HG03039 (cell line): ENCODE data around the gene VEGFA.

Experiments used
- ATAC-seq: cut with Tn5 transposase; IDR thresholded peaks from one replicate; pipeline ENCODE4 v1.9.1; 2021; ENCODE audit warnings: mild to moderate bottlenecking, moderate library complexity; ENCODE audit not compliant: unreplicated experiment

The VEGFA gene

DNA sequence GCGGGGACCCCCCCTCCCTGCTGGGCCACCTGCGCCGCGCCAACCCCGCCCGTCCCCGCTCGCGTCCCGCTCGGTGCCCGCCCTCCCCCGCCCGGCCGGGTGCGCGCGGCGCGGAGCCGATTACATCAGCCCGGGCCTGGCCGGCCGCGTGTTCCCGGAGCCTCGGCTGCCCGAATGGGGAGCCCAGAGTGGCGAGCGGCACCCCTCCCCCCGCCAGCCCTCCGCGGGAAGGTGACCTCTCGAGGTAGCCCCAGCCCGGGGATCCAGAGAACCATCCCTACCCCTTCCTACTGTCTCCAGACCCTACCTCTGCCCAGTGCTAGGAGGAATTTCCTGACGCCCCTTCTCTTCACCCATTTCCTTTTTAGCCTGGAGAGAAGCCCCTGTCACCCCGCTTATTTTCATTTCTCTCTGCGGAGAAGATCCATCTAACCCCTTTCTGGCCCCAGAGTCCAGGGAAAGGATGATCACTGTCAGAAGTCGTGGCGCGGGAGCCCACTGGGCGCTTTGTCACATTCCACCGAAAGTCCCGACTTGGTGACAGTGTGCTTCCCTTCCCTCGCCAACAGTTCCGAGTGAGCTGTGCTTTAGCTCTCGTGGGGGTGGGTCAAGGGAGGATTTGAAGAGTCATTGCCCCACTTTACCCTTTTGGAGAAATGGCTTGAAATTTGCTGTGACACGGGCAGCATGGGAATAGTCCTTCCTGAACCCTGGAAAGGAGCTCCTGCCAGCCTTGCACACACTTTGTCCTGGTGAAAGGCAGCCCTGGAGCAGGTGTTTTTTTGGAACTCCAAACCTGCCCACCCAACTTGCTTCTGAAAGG is 2.1 kb downstream of the VEGFA start:
- ATAC-seq: no peak

DNA sequence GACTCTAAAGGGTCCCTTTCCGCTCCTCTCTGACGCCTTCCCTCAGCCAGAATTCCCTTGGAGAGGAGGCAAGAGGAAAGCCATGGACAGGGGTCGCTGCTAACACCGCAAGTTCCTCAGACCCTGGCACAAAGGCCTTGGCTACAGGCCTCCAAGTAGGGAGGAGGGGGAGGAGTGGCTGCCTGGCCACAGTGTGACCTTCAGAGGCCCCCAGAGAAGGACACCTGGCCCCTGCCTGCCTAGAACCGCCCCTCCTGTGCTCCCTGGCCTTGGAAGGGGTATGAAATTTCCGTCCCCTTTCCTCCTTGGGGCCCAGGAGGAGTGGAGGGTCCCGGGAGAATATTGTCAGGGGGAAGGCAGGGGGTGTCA is 2.7 kb downstream of the VEGFA start:
- no peak for ATAC-seq

GRCh38 chr6:43773050-43773979 is 3.3 kb downstream of the VEGFA start:
- no peak for ATAC-seq

DNA sequence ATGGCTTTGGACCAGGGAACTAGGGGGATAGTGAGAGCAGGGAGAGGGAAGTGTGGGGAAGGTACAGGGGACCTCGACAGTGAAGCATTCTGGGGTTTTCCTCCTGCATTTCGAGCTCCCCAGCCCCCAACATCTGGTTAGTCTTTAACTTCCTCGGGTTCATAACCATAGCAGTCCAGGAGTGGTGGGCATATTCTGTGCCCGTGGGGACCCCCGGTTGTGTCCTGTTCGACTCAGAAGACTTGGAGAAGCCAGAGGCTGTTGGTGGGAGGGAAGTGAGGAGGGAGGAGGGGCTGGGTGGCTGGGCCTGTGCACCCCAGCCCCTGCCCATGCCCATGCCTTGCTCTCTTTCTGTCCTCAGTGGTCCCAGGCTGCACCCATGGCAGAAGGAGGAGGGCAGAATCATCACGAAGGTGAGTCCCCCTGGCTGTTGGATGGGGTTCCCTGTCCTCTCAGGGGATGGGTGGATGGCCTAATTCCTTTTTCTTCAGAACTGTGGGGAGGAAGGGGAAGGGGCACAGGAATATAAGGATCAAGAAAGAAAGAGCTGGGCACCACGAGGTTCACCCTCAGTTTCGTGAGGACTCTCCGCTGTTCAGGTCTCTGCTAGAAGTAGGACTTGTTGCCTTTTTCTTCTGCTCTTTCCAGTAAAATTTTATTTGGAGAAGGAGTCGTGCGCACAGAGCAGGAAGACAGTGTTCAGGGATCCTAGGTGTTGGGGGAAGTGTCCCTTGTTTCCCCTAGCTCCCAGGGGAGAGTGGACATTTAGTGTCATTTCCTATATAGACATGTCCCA is 4.2 kb downstream of the VEGFA start:
- no peak for ATAC-seq

DNA sequence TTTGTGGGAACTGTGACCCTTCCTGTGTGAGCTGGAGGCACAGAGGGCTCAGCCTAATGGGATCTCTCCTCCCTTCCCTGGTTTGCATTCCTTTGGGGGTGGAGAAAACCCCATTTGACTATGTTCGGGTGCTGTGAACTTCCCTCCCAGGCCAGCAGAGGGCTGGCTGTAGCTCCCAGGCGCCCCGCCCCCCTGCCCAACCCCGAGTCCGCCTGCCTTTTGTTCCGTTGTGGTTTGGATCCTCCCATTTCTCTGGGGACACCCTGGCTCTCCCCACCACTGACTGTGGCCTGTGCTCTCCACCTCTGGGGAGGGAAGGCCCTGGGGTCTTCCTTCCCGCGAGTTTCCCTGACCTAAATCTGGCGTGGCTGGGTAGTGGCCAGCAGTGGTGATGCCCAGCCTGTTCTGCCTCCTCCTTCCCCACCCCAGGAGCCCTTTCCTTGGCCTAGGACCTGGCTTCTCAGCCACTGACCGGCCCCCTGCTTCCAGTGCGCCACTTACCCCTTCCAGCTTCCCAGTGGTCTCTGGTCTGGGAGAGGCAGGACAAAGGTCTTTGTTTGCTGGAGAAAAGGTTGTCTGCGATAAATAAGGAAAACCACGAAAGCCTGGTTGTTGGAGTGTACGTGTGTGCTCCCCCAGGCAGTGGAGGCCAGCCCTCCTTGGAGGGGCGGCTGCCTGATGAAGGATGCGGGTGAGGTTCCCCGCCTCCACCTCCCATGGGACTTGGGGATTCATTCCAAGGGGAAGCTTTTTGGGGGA is 4.9 kb downstream of the VEGFA start:
- ATAC-seq: no peak

DNA sequence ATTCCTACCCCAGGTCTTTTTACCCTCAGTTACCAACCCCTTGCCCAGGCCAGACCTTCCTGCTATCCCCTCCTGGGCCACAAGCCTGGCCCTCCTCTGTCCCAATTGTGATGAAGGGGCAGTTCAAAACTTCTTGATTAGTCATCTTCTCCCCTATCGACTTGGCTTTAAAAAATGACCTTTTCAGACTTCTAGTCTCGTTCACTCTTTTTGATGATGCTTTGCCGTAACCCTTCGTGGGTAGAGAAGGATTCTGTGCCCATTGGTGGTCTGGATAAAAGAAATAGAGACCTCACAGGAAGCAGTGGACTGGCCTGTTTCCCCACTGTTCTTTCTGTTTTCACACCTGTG is 5.5 kb downstream of the VEGFA start:
- ATAC-seq: no peak

GRCh38 chr6:43776115-43776798 is 6.2 kb downstream of the VEGFA start:
- ATAC-seq: no peak

GRCh38 chr6:43776799-43777776 is 7.1 kb downstream of the VEGFA start:
- ATAC-seq: no peak

DNA sequence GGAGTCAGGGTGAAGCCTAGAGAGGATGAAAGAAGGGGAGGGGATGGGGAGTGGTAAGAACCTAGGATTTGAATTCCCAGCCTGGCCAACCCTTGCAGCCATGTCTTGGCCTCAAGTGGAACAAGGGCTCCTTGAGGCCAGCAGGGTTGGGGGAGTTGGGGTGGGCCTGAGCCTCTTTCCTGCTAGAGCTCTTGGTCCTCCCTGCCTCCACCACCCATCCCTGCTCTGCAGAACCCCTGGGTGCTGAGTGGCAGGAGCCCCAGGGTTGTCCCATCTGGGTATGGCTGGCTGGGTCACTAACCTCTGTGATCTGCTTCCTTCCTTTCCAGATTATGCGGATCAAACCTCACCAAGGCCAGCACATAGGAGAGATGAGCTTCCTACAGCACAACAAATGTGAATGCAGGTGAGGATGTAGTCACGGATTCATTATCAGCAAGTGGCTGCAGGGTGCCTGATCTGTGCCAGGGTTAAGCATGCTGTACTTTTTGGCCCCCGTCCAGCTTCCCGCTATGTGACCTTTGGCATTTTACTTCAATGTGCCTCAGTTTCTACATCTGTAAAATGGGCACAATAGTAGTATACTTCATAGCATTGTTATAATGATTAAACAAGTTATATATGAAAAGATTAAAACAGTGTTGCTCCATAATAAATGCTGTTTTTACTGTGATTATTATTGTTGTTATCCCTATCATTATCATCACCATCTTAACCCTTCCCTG is 8.3 kb downstream of the VEGFA start:
- ATAC-seq: no peak

- ATAC-seq: no peak
Measured at GRCh38 chr6:43778976-43779851, 9.2 kb downstream of the VEGFA start.

- no peak for ATAC-seq
Measured at GRCh38 chr6:43779852-43780236, 9.8 kb downstream of the VEGFA start.

GRCh38 chr6:43780293-43780692 is 10.3 kb downstream of the VEGFA start:
- ATAC-seq: no peak

- ATAC-seq: no peak
Measured at GRCh38 chr6:43780941-43781928, 11.2 kb downstream of the VEGFA start.

- no peak for ATAC-seq
Measured at GRCh38 chr6:43781941-43782704, 12.1 kb downstream of the VEGFA start.

DNA sequence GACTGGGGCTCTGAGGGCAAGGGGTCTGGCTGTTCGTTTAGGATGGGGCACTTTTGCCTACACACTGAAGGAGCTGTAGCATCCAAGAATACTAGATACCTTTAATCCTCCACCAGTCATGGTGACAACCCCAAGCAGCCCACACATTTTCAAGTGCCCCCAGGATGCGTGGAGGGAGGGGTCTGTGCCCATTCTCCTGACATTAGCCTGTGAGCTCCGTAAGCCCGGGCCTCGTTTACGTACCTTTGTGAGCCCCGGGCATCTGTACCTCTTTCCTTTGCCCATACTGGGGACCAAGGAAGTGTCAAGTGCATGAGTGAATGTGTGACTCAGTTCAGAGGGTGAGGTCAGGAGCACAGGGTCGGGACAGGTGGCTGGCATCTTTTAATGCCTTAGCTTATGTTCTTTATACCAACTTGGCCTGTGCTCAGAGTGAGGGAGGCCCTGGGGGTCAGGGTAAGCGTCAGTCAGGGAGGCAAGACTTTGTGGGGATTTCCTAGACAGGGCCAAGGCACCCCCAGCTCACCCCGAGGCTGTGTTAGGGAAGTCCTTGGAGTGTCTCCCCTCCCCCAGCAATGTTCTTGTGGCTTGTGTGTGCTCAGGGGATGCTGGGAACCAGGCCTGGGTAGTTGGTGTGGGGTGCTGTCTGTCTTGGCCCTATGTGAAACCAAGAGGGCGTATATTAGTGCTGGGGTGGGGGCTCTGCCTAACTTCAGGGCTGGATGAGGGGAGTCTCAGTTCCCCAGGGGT is 12.9 kb downstream of the VEGFA start:
- ATAC-seq: no peak
